ENCODE measurements around the gene GAS6.

GAS6 gene

DNA sequence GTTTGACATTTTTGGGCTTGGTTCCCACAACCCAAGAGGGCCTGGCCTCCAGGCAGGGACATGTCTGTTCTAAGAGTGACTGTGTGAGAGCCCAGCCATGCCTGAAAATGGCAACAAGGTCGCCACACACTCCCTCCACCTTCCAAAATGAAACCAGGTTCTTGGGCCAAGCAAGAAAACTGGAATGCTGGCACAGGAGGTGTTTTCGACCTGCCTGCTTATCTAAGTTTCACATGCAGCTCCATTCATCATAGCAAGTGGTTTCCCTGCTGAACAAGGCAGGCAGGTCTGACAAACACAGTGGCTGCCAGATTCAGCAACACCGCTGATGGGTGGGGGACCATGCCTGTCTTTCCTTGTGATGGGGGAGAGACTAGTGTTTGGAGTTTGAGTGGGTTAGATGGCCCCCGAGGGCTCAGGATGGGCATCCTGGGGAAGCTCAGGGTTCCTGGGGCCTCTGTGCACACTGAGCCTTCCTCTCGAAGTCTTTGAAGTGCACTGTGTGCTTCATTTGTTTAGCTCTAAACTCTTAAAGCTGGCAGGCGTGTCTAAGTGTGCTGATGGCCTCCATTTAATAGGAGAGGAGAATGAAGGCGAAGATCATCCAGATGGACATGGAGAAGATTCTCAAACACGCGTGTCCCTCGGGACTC lies 17.9 kb upstream of the GAS6 start:
- Histone ChIP-seq H3K36me3 (replicated peaks; ENCODE audit: low read depth, low read length) (no peaks in the 10 kb centered on the region), H3K4me2 (ENCODE audit: low read length) (no peak overlapping the region), H3K27me3 (ENCODE audit: low read depth, low read length) (peaks cover 29% of the 10 kb centered on the region), H3K79me2 (ENCODE audit: low read length) (no peaks in the 10 kb centered on the region), H3K9ac (ENCODE audit: low read length) (no peak overlapping the region), H3K9me3 (ENCODE audit: insufficient read depth, low read length) (no peaks in the 10 kb centered on the region), H2AFZ (ENCODE audit: low read depth, low read length) (no peak overlapping the region), H3K4me1 (ENCODE audit: low read length) (no peaks in the 10 kb centered on the region), H3K4me3 (ENCODE audit: low read length) (no peak overlapping the region), H3K27ac (ENCODE audit: low read length) (no peak overlapping the region), H4K20me1 (ENCODE audit: insufficient read depth, low read length) (no peaks in the 10 kb centered on the region)
- TF ChIP-seq, protein P1, sequence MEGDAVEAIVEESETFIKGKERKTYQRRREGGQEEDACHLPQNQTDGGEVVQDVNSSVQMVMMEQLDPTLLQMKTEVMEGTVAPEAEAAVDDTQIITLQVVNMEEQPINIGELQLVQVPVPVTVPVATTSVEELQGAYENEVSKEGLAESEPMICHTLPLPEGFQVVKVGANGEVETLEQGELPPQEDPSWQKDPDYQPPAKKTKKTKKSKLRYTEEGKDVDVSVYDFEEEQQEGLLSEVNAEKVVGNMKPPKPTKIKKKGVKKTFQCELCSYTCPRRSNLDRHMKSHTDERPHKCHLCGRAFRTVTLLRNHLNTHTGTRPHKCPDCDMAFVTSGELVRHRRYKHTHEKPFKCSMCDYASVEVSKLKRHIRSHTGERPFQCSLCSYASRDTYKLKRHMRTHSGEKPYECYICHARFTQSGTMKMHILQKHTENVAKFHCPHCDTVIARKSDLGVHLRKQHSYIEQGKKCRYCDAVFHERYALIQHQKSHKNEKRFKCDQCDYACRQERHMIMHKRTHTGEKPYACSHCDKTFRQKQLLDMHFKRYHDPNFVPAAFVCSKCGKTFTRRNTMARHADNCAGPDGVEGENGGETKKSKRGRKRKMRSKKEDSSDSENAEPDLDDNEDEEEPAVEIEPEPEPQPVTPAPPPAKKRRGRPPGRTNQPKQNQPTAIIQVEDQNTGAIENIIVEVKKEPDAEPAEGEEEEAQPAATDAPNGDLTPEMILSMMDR (IDR thresholded peaks at IDR 0.05; ENCODE audit: low read depth, low read length) = no peak
- TF ChIP-seq EZH2phosphoT487 (IDR thresholded peaks at IDR 0.05; ENCODE audit: low read depth) = no peak

DNA sequence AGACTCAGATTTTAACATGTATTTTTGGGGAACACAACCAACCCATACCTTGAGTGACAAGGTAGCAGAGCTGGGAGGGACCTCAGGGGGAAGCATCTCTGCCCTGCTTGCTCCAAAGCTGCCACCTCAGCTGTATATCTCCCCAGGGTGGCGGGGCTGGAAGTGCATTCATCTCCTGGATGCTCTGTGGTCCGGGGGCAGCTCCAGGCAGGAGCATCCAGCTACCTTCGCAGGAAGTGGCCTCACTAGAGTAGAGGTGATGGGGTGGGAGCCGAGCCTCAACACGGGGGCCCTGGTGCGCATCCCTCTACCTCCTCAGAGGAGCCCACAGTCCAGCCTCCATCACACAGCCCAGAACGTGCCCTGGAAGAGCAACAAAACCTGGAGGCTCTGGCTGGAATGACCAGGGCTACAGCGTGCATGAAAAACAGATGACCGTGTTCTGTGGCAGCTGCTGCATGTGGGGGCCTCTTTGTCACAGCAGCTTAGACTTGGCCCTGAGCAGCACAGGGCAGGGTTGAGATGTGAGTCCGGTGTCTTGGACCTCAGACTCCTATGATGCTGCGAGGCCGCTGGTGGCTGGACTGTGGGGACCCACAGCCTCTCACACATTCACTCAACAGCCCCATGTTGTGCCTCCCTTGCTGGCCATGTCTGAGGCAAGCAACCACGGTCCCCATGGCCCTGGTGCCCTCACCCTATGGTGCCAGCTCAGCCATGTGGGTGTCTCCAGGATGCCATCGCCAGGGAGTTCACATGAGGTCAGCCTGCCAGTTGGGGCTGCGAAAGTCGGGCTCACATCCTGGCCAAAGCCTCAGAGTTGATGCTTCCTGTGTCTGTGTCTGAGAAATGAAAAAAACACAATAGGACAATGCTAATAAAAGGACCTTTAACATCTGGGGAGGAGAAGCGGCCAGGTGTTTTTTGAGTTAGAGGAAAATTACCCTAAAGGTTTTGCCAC lies 17.1 kb upstream of the GAS6 start:
- no peak overlapping the region for H3K9ac ChIP-seq (ENCODE audit: low read length)
- no peak overlapping the region for H3K4me3 ChIP-seq (ENCODE audit: low read length)
- no peak overlapping the region for H3K4me2 ChIP-seq (ENCODE audit: low read length)
- no peaks in the 10 kb centered on the region for H3K36me3 ChIP-seq (replicated peaks; ENCODE audit: low read depth, low read length)
- TF ChIP-seq, protein P1 (IDR thresholded peaks at IDR 0.05; ENCODE audit: low read depth, low read length) = no peak
- TF ChIP-seq EZH2phosphoT487 (IDR thresholded peaks at IDR 0.05; ENCODE audit: low read depth) = no peak
- peaks cover 21% of the 10 kb centered on the region for H3K27me3 ChIP-seq (ENCODE audit: low read depth, low read length)
- H3K79me2 ChIP-seq (ENCODE audit: low read length) = no peaks in the 10 kb centered on the region
- H3K4me1 ChIP-seq (ENCODE audit: low read length) = no peaks in the 10 kb centered on the region
- no peak overlapping the region for H2AFZ ChIP-seq (ENCODE audit: low read depth, low read length)
- no peaks in the 10 kb centered on the region for H3K9me3 ChIP-seq (ENCODE audit: insufficient read depth, low read length)
- H4K20me1 ChIP-seq (ENCODE audit: insufficient read depth, low read length) = no peaks in the 10 kb centered on the region
- no peak overlapping the region for H3K27ac ChIP-seq (ENCODE audit: low read length)

DNA sequence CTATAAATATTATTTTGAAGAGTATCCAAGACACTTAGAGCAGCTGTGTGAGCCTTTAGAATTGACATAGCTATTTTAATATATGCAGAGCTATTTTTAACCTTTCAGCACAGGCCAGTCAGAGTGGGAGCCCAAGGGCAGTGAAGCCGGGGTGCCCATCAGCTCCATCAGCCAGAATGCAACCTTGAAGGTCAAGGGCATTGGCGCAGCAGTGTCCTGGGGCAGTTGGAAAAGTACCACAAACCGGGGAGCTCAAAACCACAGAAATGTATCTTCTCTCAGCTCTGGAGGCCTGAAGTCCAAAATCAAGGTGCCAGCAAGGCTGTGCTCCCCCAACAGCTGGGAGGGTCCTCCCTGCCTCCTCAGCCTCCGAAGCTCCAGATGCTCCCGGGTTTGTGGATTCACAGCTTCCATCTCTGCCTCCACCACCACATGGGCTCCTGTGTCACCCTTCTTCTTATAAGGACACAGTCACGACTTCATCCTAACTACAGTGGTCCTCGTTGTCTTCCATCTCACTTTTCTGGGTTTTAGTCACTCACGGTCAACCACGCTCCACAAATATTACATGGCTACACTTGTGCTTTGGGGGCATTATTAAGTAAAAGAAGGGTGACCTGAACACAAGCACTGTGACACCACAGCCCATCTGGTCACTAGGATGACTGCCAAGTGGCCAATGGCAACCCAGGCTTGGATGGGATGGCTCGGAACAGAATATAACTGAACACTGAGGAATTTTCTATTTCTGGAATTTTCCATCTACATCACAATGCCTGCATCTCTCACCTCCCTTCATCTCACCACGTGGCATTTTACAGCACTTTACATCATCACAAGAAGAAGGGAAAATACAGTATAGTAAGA lies 15.9 kb upstream of the GAS6 start:
- Histone ChIP-seq H3K27me3 (ENCODE audit: low read depth, low read length) (peaks cover 17% of the 10 kb centered on the region), H3K27ac (ENCODE audit: low read length) (no peak overlapping the region), H3K4me3 (ENCODE audit: low read length) (no peak overlapping the region), H3K36me3 (replicated peaks; ENCODE audit: low read depth, low read length) (no peaks in the 10 kb centered on the region), H3K4me1 (ENCODE audit: low read length) (no peaks in the 10 kb centered on the region), H3K9ac (ENCODE audit: low read length) (no peak overlapping the region), H3K9me3 (ENCODE audit: insufficient read depth, low read length) (no peaks in the 10 kb centered on the region), H3K79me2 (ENCODE audit: low read length) (no peaks in the 10 kb centered on the region), H3K4me2 (ENCODE audit: low read length) (no peak overlapping the region), H2AFZ (ENCODE audit: low read depth, low read length) (no peak overlapping the region), H4K20me1 (ENCODE audit: insufficient read depth, low read length) (no peaks in the 10 kb centered on the region)
- no peak for TF ChIP-seq EZH2phosphoT487 (IDR thresholded peaks at IDR 0.05; ENCODE audit: low read depth)
- TF ChIP-seq, protein P1 (IDR thresholded peaks at IDR 0.05; ENCODE audit: low read depth, low read length) = no peak

Measured in OCI-LY3 (cell line).